Hematopoietic multipotent progenitor cell treated with erythropoietin and hydrocortisone succinate and interleukin-3 and kit ligand, for 4 days (in vitro differentiated cells): ENCODE results near the gene MVB12B.

Experiments
- DNase-seq: peaks from one replicate; pipeline ENCODE4 v3.0.0-alpha.2; 2015

The MVB12B gene

GRCh38 chr9:126331964-126332748 lies 5.5 kb downstream of the MVB12B start:
- no peak for DNase-seq

- DNase-seq, result no peak
Observed at GRCh38 chr9:126334721-126335621, 8.3 kb downstream of the MVB12B start.

GRCh38 chr9:126335837-126336735 lies 9.5 kb downstream of the MVB12B start:
- DNase-seq, result no peak

GRCh38 chr9:126336736-126337325 lies 10.2 kb downstream of the MVB12B start:
- no peak for DNase-seq

- DNase-seq, result no peak
Observed at GRCh38 chr9:126337729-126338372, 11.2 kb downstream of the MVB12B start.

GRCh38 chr9:126338945-126339344 lies 12.3 kb downstream of the MVB12B start:
- peak; percentile 31 for DNase-seq

- DNase-seq, result no peak
Observed at GRCh38 chr9:126341426-126341825, 14.8 kb downstream of the MVB12B start.

- DNase-seq, result no peak
Observed at GRCh38 chr9:126341902-126342301, 15.3 kb downstream of the MVB12B start.

- no peak for DNase-seq
Observed at GRCh38 chr9:126342621-126343031, 16.0 kb downstream of the MVB12B start.

GRCh38 chr9:126343271-126343700 lies 16.7 kb downstream of the MVB12B start:
- DNase-seq, result no peak

GRCh38 chr9:126346031-126346430 lies 19.4 kb downstream of the MVB12B start:
- no peak for DNase-seq

GRCh38 chr9:126347093-126347492 lies 20.5 kb downstream of the MVB12B start:
- DNase-seq, result peak; percentile 70

GRCh38 chr9:126347911-126348760 lies 21.5 kb downstream of the MVB12B start:
- peak; percentile 37 for DNase-seq

GRCh38 chr9:126348911-126349550 lies 22.4 kb downstream of the MVB12B start:
- DNase-seq, result no peak

- no peak for DNase-seq
Observed at GRCh38 chr9:126354887-126355770, 28.5 kb downstream of the MVB12B start.

- DNase-seq, result no peak
Observed at GRCh38 chr9:126357074-126357473, 30.4 kb downstream of the MVB12B start.

- DNase-seq, result no peak
Observed at GRCh38 chr9:126360073-126360472, 33.4 kb downstream of the MVB12B start.

- DNase-seq, result no peak
Observed at GRCh38 chr9:126361810-126362238, 35.2 kb downstream of the MVB12B start.

- no peak for DNase-seq
Observed at GRCh38 chr9:126363250-126363649, 36.6 kb downstream of the MVB12B start.
